ENCODE data around the gene TJP2. TPM values are rescaled to one million over a fixed set of nuclear protein-coding genes. Genes with fewer than 3 reads are reported as not detected.

The TJP2 gene
- polyA plus RNA-seq, 1 donor from 2014 or later = 3.1 TPM

GRCh38 chr9:69319324-69320025 is 145.4 kb downstream of the TJP2 start:
- Histone ChIP-seq H3K4me2 (ENCODE audit: low read length) (no peak overlapping the region), H3K9me3 (ENCODE audit: low read length) (no peaks in the 10 kb centered on the region), H3K27me3 (ENCODE audit: insufficient read depth, low read depth, low read length) (peaks cover 8% of the 10 kb centered on the region), H3K27ac (ENCODE audit: low read length) (no peak overlapping the region), H3K36me3 (ENCODE audit: insufficient read depth, low read length) (no peaks in the 10 kb centered on the region), H3F3A (ENCODE audit: insufficient read depth, low read length, poor library complexity, severe bottlenecking) (no peaks in the 10 kb centered on the region), H3K9me2 (ENCODE audit: insufficient read depth, low read length) (no peaks in the 10 kb centered on the region), H3K4me3 (ENCODE audit: low read length) (no peak overlapping the region), H2AFZ (ENCODE audit: low read depth, low read length) (no peak overlapping the region), H4K20me1 (ENCODE audit: insufficient read depth) (no peaks in the 10 kb centered on the region), H3K79me2 (replicated peaks; ENCODE audit: insufficient read depth, low read length) (no peaks in the 10 kb centered on the region), H3K9ac (ENCODE audit: low read length) (no peak overlapping the region)
- TF ChIP-seq CTCF (IDR thresholded peaks at IDR 0.05; ENCODE audit: poor library complexity, severe bottlenecking) (no peak), MXI1 (conservative IDR thresholded peaks at IDR 0.05; ENCODE audit: poor library complexity, severe bottlenecking) (no peak), RAD21 (conservative IDR thresholded peaks at IDR 0.05) (no peak), EP300 (conservative IDR thresholded peaks at IDR 0.05; ENCODE audit: poor library complexity, severe bottlenecking) (no peak), EZH2 (IDR thresholded peaks at IDR 0.05; ENCODE audit: borderline replicate concordance, insufficient read depth, low read length, poor library complexity, severe bottlenecking) (no peak), TAF1 (IDR thresholded peaks at IDR 0.05; ENCODE audit: low read depth) (no peak), POLR2AphosphoS5 (IDR thresholded peaks at IDR 0.05) (no peak), SMC3 (conservative IDR thresholded peaks at IDR 0.05; ENCODE audit: poor library complexity) (no peak), REST (IDR thresholded peaks at IDR 0.05; ENCODE audit: borderline replicate concordance) (no peak)

- H3K27me3 ChIP-seq (ENCODE audit: insufficient read depth, low read depth, low read length) = peaks cover 31% of the 10 kb centered on the region
- no peak overlapping the region for H2AFZ ChIP-seq (ENCODE audit: low read depth, low read length)
- H3K9ac ChIP-seq (ENCODE audit: low read length) = no peak overlapping the region
- H3K4me2 ChIP-seq (ENCODE audit: low read length) = no peak overlapping the region
- H3K36me3 ChIP-seq (ENCODE audit: insufficient read depth, low read length) = no peaks in the 10 kb centered on the region
- H3K9me2 ChIP-seq (ENCODE audit: insufficient read depth, low read length) = no peaks in the 10 kb centered on the region
- H3K79me2 ChIP-seq (replicated peaks; ENCODE audit: insufficient read depth, low read length) = no peaks in the 10 kb centered on the region
- no peaks in the 10 kb centered on the region for H3K9me3 ChIP-seq (ENCODE audit: low read length)
- TF ChIP-seq REST (IDR thresholded peaks at IDR 0.05; ENCODE audit: borderline replicate concordance) (no peak), RAD21 (conservative IDR thresholded peaks at IDR 0.05) (no peak), TAF1 (IDR thresholded peaks at IDR 0.05; ENCODE audit: low read depth) (no peak), POLR2AphosphoS5 (IDR thresholded peaks at IDR 0.05) (no peak), EP300 (conservative IDR thresholded peaks at IDR 0.05; ENCODE audit: poor library complexity, severe bottlenecking) (no peak), SMC3 (conservative IDR thresholded peaks at IDR 0.05; ENCODE audit: poor library complexity) (no peak), EZH2 (IDR thresholded peaks at IDR 0.05; ENCODE audit: borderline replicate concordance, insufficient read depth, low read length, poor library complexity, severe bottlenecking) (no peak), MXI1 (conservative IDR thresholded peaks at IDR 0.05; ENCODE audit: poor library complexity, severe bottlenecking) (no peak), CTCF (IDR thresholded peaks at IDR 0.05; ENCODE audit: poor library complexity, severe bottlenecking) (no peak)
- no peak overlapping the region for H3K27ac ChIP-seq (ENCODE audit: low read length)
- H3K4me3 ChIP-seq (ENCODE audit: low read length) = no peak overlapping the region
- H3F3A ChIP-seq (ENCODE audit: insufficient read depth, low read length, poor library complexity, severe bottlenecking) = no peaks in the 10 kb centered on the region
- H4K20me1 ChIP-seq (ENCODE audit: insufficient read depth) = no peaks in the 10 kb centered on the region
These were observed 148.2 kb downstream of the TJP2 start for GRCh38 chr9:69322256-69322655.

Data from neural cell (in vitro differentiated cells).